Psoas muscle (tissue), 8 donors: ENCODE results near the gene RIPOR2. TPM values are rescaled to one million over a fixed set of nuclear protein-coding genes. Genes with fewer than 3 reads are reported as not detected.

Experiments
- ATAC-seq, 4 donors: fragments of 200-7000 bp; cut with Tn5 transposase; one replicate each; pipeline ENCODE4 v1.9.1; 2020; ENCODE audit warnings: moderate library complexity in 3 of 4, mild to moderate bottlenecking in 2 of 4
- DNase-seq, 2 donors: peaks; one replicate each; pipeline ENCODE4 v3.0.0-alpha.2; 2020
- H3K27ac ChIP-seq: fragments of 200-600 bp; one replicate; pipeline ENCODE4 v1.8.0; 2022
- H3K27me3 ChIP-seq, 3 donors: fragments of 200-600 bp in 1 of 3; one replicate each; pipeline versions ENCODE4 v1.6.1 to v1.8.0; 2013 to 2022; ENCODE audit warnings: low read length in 2 of 3, mild to moderate bottlenecking in 2 of 3, moderate library complexity in 1 of 3; ENCODE audit not compliant: insufficient read depth in 3 of 3
- H3K36me3 ChIP-seq, 2 donors: fragments of 200-600 bp in 1 of 2; one replicate each; pipeline versions ENCODE4 v1.6.1 to v1.8.0; 2013 to 2022; ENCODE audit warnings: low read depth in 1 of 2, mild to moderate bottlenecking in 1 of 2, moderate library complexity in 1 of 2; ENCODE audit not compliant: insufficient read depth in 1 of 2
- H3K4me1 ChIP-seq: fragments of 200-600 bp; one replicate; pipeline ENCODE4 v1.8.0; 2022
- H3K4me3 ChIP-seq: fragments of 200-600 bp; one replicate; pipeline ENCODE4 v1.8.0; 2022; ENCODE audit warnings: mild to moderate bottlenecking
- H3K9me3 ChIP-seq: fragments of 200-600 bp; one replicate; pipeline ENCODE4 v1.8.0; 2022
- CTCF ChIP-seq: fragments of 200-600 bp; IDR thresholded peaks from one replicate; pipeline ENCODE4 v1.8.0; 2022; ENCODE audit warnings: antibody characterized with exemption
- WGBS, 3 donors: extraction: QIAGEN DNeasy Blood & Tissue Kit; methylation state at CpG; one replicate each; pipeline versions ENCODE4 v1.1.6 to v1.1.7; 2013; 5-methylcytosine and 5-hydroxymethylcytosine counted together
- intact Hi-C, 2 donors: fragments of 100-400 bp; cut with DNase I; formaldehyde crosslinking; loops; one replicate each; pipeline versions ENCODE4 v1.11.0 to v1.14.2; 2022
- polyA plus RNA-seq, 3 donors: library from polyadenylated mRNA; stranded (reverse); fragments of 200-250 nt; gene quantifications; one replicate each; pipeline ENCODE4 v1.2.3, GENCODE V29; 2013
- total RNA-seq, 4 donors: library from RNA; stranded (reverse); fragmentation: NEBNext Ultra II Directional in 2 of 4; extraction: Animal tissue kit (Norgen Biotek cat#: 25700) in 2 of 4; gene quantifications; one replicate each; pipeline versions ENCODE4 v1.2.1 to v1.2.4, GENCODE V29; 2021 to 2023
- donor health status: healthy with polysubstance abuse.
- donor health status: DM: no; HTN: no; CAD: no; lungs with moderate emphysema.
- donor health status: Bipolar disorder and iron deficiency.
- donor health status: healthy.
- donor health status: DM: yes; HTN: yes; CAD: no.
- donor health status: DM: no; HTN: no; CAD: no.
- donor health status: DM: no; HTN: no; CAD: no.
- donor health status: DM: yes; HTN: yes; CAD: no.

Gene RIPOR2
- total and polyA plus RNA-seq, 7 donors = 1.3 to 13.2 (median 7.1) TPM

- DNase-seq (no peak), ATAC-seq (no peak)
- no peaks in the 10 kb centered on the region for H3K9me3 ChIP-seq
- 87 to 95% (median 89%) methylated on average over 8 of the region's 8 CpGs for WGBS, 3 donors
- peaks cover 4 to 17% of the 10 kb centered on the region in 2 donors for H3K36me3 ChIP-seq
- TF ChIP-seq CTCF = no peak
- H3K27ac ChIP-seq = no peak overlapping the region
- H3K4me1 ChIP-seq = no peaks in the 10 kb centered on the region
- H3K27me3 ChIP-seq = no peaks in the 10 kb centered on the region
- H3K4me3 ChIP-seq = no peak overlapping the region
- intact Hi-C loops = no loop called here
These were observed 133.3 kb downstream of the RIPOR2 start for GRCh38 chr6:24802271-24803059.

- Histone ChIP-seq H3K36me3 (no peaks in the 10 kb centered on the region), H3K4me1 (no peaks in the 10 kb centered on the region), H3K4me3 (no peak overlapping the region), H3K9me3 (no peaks in the 10 kb centered on the region), H3K27me3 (no peaks in the 10 kb centered on the region), H3K27ac (no peak overlapping the region)
- ATAC-seq (no peak), DNase-seq (no peak)
- 81 to 89% (median 85%) methylated on average over 1 of the region's 1 CpG for WGBS, 3 donors
- TF ChIP-seq CTCF = no peak
- intact Hi-C loops = no loop called here
These were observed 136.2 kb downstream of the RIPOR2 start for GRCh38 chr6:24799541-24799915.

- DNase-seq = no peak
- Histone ChIP-seq H3K9me3 (no peaks in the 10 kb centered on the region), H3K27me3 (no peaks in the 10 kb centered on the region), H3K4me1 (no peaks in the 10 kb centered on the region), H3K4me3 (no peak within 1 kb of the TSS), H3K27ac (no peak within 1 kb of the TSS), H3K36me3 (no peaks in the 10 kb centered on the region)
- no peak for TF ChIP-seq CTCF
- ATAC-seq = no peak
- WGBS, 3 donors = 94 to 96% (median 94%) methylated on average over 13 of the region's 13 CpGs
- intact Hi-C loops = no loop called here
These were observed 136.8 kb downstream of the RIPOR2 start, which contains the start of gene ARMH2 for GRCh38 chr6:24798740-24799540. TSS of gene ARMH2 (minus strand) at chr6:24798917. CDS start at chr6:24798857, 60 bp downstream.

GRCh38 chr6:24797596-24798216, 138.1 kb downstream of the RIPOR2 start:
- no peaks in the 10 kb centered on the region for H3K36me3 ChIP-seq
- H3K27me3 ChIP-seq = no peaks in the 10 kb centered on the region
- H3K27ac ChIP-seq = no peak overlapping the region
- 60 to 70% (median 67%) methylated on average over 6 of the region's 6 CpGs for WGBS, 3 donors
- DNase-seq = no peak
- no peak for TF ChIP-seq CTCF
- no peaks in the 10 kb centered on the region for H3K4me1 ChIP-seq
- H3K9me3 ChIP-seq = no peaks in the 10 kb centered on the region
- ATAC-seq = no peak
- H3K4me3 ChIP-seq = no peak overlapping the region
- intact Hi-C loops = no loop called here
